CD4-positive, alpha-beta T cell treated with Interleukin-21 for 1 hour (primary cell): ENCODE data around the gene ABHD14A.

Source experiments
- DNase-seq: peaks from one replicate; pipeline ENCODE4 v3.0.0-alpha.2; 2020

Gene ABHD14A

GRCh38 chr3:52022323-52023100 lies 47.6 kb downstream of the ABHD14A start:
- no peak for DNase-seq

- DNase-seq: no peak
Observed at GRCh38 chr3:52023101-52023770, 48.4 kb downstream of the ABHD14A start.

- DNase-seq: no peak
Observed at GRCh38 chr3:52023860-52024764, 49.2 kb downstream of the ABHD14A start.

GRCh38 chr3:52024765-52025452 lies 50.0 kb downstream of the ABHD14A start:
- DNase-seq: no peak

GRCh38 chr3:52025453-52025852 lies 50.6 kb downstream of the ABHD14A start:
- no peak for DNase-seq

GRCh38 chr3:52026041-52026440 lies 51.2 kb downstream of the ABHD14A start:
- DNase-seq: no peak

GRCh38 chr3:52028572-52028971 lies 53.7 kb downstream of the ABHD14A start:
- DNase-seq: no peak

- DNase-seq: no peak
Observed at GRCh38 chr3:52029053-52029452, 54.2 kb downstream of the ABHD14A start.

- no peak for DNase-seq
Observed at GRCh38 chr3:52029535-52029934, 54.7 kb downstream of the ABHD14A start.
